T-helper 9 cell (primary cell): ENCODE data around the gene ACSF2.

Experiments
- DNase-seq: peaks from one replicate; pipeline ENCODE4 v3.0.0-alpha.2; 2020

Gene ACSF2

GRCh38 chr17:50440172-50440837 is 14.3 kb downstream of the ACSF2 start:
- DNase-seq: no peak

DNA sequence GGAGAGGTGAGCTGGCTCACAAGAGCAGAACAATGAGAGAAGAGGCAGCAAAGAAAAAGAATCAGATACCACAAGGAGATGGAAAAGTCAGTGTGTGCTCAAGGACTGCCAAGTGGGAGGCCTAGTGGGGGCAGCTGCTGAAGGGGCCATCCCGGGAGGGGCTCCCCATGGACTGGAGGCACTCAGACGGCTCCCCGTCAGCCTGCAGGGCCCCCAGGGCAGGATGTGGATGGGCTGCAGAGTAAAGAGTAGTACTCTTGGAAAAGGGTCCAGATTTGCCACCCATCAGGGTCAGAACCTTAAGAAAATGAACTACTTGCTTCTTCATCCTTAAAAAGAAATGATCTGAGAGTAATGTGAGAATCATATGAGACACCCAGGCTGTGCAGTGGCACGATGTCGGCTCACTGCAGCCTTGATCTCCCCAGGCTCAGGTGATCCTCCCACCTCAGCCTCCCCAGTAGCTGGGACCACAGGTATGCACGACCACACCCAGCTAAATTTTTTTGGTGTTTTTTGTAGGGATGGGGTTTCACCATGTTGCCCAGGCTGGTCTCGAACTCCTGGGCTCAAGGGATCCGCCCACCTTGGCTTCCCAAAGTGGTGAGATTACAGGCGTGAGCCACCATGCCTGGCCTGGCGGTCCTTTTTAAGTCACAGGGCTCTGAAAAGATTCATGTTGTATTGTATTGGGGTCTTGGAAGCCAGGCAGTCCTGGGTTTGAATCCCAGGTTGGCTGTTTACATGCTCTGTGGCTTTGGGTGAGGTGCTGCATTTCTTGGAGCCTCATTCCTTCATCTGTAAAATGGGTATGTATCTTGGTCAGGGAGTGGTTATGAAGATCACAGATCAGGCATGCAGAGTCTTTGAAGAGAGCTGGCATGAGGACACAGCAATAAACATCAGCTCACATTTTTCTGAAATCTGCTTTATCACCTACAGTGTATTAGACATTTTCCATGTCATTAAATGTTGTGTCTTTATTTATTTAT is 15.1 kb downstream of the ACSF2 start:
- no peak for DNase-seq

GRCh38 chr17:50443505-50443974 is 17.5 kb downstream of the ACSF2 start:
- DNase-seq: no peak

DNA sequence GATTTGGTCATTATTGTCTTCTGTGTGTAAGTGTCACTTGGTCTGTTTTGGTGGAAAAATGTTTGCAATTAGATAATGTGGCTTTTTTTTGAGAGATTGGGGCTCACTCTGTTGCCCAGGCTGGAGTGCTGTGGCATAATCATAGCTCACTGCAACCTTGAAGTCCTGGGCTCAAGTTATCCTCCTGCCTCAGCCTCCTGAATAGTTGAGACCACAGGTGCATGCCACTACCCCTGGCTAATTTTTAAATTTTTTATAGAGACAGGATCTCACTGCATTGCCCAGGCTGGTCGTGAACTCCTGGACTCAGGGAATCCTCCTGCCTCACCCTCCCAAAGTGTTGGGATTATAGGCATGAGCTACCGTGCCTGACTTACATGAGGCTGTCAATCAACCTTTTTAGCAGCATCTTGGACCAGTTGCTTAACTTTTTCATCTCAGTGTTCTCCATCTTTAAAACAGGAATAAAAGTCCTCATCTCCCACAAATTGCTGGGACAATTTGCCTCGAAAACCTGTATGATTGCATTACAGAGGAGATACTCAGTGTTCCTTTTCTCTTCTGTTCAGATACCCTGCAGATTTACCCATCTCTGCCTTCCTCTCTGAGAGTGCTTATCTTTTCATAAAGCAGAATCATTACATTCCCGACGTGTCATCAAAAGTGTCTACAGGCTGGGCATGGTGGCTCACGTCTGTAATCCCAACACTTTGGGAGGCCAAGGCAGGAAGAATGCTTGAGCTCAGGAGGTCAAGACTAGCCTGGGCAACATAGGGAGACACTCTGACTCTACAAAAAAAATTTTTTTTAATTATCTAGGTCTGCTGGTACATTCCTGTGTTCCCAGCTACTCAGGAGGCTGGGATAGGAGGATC is 19.1 kb downstream of the ACSF2 start:
- no peak for DNase-seq

DNA sequence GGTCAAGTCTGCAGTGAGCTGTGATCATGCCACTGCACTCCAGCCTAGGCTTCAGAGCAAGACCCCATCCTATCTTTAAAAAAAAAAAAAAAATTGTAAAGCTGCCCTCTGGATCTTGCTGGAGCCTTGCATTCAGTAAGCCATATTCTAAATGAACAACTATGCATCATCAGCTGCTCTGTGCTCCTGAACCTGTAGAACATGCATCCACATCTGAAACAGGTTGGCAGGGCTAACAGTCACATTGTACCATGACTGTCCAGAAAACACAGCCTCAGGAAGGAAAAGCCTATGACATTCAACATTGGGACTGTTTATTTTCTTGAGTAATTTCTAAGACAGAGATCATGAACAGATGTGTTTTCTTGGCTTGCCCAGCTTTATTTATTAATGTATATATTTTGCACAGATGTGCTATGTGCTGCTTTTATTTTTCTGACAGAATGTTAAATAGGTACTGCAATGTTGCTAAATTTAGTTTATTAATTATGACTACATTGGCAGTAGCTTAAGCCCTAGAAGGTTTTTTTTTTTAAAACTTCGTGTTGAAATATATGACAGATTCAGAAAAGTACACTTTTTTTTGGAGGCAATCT is 19.8 kb downstream of the ACSF2 start:
- DNase-seq: no peak

GRCh38 chr17:50447870-50448595 is 22.0 kb downstream of the ACSF2 start:
- DNase-seq: no peak

DNA sequence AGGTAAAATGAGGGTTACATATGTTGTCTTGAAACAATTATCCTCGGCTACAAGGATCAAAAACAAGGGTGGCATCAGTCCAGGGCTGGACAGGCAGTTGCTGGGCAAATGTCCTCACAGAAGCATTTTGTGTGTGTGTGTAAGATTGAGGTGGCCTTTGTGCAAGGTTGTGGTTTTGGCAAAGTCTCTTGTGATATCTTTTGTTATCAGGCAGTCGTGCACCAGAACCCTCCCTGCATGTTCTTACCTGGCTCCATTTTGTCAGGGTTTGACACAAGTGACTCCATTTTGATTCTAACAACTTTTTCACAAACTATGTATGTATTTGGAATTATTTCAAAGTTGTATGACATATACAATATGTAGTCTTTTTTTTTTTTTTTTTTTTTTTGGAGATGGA is 22.6 kb downstream of the ACSF2 start:
- DNase-seq: no peak

DNA sequence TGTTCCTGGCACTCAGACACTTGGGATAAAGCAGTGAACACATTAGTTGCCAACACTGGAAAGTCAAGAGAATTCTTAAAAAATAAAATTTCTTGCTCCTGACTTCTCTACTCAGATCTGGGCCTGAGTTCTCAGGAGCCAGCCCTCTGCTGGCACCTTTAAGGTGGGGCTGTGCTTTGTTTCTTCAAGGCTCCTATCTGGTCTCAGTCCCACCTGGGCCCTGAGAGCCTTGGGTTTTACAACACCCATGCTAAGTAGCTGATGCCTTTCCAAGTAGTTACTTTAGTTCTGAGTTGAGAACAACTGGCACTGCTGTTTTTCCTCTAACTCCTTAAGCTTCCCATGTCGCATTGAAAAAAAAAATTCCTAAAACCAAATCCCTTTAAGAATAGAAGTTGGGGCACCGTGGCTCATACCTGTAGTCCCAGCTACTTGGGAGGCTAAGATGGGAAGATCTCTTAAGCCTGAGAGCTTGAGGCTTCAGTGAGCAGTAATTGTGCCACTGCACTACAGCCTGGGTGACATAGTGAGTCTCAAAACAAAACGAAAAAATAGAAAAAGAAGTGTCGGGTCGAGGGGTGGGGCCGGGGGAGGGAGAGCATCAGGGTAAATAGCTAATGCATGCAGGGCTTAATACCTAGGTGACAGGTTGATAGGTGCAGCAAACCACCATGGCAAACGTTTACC is 26.1 kb downstream of the ACSF2 start:
- DNase-seq: no peak

- no peak for DNase-seq
These were observed 26.7 kb downstream of the ACSF2 start for GRCh38 chr17:50452630-50453300.

DNA sequence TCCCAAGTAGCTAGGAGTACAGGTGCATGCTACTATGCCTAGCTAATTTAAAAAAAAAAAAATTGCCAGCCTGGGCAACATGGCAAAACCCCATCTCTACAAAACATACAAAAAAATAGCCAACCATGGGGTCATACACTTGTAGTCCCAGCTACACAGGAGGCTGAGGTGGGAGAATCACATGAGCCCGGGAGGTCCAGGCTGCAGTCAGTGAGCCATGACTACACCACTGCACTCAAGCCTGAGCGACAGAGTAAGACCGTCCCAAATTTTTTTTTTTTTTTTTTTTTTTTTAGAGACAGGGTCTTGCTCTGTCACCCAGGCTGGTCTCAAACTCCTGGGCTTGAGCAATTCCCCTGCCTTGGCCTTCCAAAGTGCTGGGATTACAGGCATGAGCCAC is 27.9 kb downstream of the ACSF2 start:
- DNase-seq: no peak

GRCh38 chr17:50457621-50458020 is 31.6 kb downstream of the ACSF2 start:
- DNase-seq: no peak

DNA sequence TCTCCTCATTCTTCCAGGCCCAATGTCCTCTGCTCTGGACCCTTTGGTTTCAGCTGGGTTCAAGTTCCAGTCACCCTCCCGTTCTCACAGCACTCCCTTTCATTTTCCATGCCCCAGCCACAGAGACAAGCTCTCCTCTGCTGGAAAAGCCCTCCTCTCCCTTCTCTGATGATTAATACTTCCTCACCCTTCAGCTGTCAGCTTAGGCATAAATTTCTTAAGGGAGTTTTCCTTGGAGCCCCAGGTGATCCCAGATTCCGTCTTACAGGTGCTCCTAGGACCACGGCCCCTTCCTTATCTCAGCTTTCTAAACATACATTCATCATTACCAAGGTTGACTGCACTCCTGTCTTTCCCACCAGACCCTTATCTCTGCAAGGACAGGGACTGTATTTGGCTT is 32.3 kb downstream of the ACSF2 start:
- DNase-seq: no peak

DNA sequence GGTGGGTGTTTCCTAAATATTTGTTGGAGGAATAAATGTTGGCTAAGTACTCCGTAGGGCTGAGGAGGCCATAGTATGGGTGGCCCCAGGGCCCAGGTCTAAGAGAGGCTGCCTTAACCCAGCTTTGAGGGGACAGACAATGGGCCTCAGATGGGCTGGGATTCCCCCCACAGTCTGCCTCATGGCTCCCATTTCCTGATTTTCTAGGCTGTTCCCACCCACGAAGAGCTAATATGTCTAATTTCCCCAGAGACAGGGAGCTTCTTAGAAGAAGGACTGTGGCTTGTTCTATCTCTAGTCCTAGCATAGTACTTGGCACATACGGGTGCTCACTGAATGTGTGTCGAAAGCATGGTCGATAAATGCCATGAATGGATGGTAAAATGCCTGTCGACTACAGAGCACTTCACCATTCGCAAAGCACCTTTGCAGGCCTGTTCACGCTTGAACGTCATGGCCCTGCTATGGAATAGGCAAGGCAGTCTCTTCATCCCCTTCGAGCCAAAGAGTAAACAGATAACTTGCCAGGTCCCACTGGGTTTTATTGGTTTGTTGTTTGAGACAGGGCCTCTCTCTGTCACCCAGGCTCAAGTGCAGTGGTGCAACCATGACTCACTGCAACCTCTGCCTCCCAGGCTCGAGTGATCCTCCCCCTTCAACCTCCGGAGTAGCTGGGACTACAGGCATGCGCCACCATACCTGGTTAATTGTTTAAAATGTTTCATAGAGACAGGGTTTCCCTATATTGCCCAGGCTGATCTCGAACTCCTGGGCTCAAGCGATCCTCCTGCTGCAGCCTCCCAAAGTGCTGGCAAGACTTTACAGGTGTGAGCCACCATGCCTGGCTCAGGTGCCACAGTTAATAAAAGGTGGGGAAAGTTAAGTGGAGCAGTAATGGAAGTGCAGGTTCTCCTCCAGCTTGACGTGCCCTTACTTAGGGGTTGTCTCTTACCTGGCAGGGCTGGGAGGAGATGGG is 33.0 kb downstream of the ACSF2 start:
- no peak for DNase-seq

DNA sequence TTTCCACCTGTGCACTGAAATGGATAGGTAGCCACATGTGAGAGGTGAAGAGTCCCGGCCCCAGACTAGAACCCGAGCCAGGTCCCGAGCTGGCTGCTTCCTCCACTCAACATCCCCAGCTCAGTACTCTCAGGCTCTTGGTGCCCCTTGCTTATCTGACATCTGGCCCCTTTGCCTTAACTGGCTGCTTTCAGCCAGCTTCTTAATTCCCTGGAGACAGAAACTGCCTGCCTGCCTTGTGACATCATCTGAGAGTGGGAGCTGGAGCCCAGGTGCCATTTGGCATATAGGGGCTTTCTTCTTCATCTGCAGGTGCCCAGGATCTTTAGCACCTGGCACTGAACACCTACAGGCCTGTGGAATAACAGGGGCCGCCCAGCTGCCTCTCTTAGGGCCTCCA is 33.7 kb downstream of the ACSF2 start:
- DNase-seq: no peak

- no peak for DNase-seq
These were observed 35.0 kb downstream of the ACSF2 start for GRCh38 chr17:50460831-50461526.

DNA sequence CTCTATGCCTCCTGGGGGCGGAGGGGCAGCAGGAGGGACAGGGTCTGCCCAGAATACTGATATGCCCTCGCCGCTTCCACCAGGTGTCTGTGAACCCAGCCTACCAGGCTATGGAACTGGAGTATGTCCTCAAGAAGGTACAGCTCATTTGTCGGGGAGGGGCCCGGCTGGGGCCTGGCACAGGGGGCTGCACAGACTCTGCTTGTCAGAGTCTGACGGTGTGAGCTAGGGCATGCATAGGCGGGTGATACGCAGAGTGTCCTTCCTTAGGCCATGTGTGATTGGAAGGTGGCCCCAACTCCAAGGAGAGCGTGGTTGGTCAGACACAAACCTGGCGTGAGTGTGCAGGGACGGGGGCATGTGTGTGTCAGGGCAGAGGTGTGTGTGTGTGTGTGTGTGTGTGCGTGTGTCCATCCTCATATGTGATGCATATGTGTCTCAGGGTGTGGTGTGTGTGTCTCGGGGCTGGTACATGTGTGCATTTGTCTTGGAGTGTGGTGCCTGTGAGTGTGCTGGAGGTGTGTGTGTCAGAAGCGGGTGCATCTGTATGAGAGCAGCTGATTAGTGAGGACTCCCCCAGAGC is 35.6 kb downstream of the ACSF2 start:
- DNase-seq: no peak

DNA sequence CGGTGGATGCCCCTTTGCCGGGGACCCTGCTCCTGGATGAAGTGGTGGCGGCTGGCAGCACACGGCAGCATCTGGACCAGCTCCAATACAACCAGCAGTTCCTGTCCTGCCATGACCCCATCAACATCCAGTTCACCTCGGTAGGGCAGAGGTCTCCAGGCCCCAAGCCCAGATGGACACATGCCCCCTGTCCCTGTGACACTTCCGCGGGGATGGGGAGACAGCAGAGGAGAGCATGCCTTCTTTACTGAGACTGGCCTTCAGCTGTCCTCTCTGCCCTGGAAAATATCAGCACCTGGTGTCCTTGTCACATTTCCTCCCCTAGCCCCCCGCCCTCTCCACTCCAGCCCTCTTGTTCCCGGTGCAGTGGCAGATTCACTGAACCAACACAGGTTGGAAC is 36.4 kb downstream of the ACSF2 start:
- DNase-seq: no peak

DNA sequence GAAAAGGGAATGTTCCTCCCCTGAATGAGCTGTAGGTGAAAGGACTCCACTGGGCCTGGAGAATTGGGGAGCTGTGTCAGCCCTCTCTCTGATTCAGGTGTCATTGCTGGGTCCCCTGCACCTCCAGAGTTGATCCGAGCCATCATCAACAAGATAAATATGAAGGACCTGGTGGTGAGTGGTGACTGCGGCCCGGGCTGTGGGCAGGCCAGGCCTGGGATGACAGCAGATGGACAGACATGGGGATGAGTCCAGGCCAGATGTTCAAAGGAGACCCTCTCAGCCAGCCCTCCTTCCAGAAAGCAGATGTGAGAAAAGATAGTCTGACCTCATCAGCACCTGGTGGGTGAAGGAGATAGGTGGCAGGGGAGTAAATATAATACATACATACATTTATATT is 38.1 kb downstream of the ACSF2 start:
- DNase-seq: no peak
